Mucosa of descending colon (tissue), 3 donors: Measurements from ENCODE around the gene CCDC159. TPM values are rescaled to one million over a fixed set of nuclear protein-coding genes. Genes with fewer than 3 reads are reported as not detected.
A peak's percentile ranks its signal among the peaks of the same experiment; 100 is the strongest.

Source experiments
- ATAC-seq: fragments of 200-7000 bp; cut with Tn5 transposase; one replicate; pipeline ENCODE4 v1.9.1; 2020; ENCODE audit warnings: mild to moderate bottlenecking, moderate library complexity
- DNase-seq, 3 donors: peaks; one replicate each; pipeline ENCODE4 v3.0.0-alpha.2; 2020
- H3K36me3 ChIP-seq: fragments of 200-600 bp; one replicate; pipeline ENCODE4 v1.8.0; 2021; ENCODE audit warnings: low read depth, mild to moderate bottlenecking
- H3K4me1 ChIP-seq: fragments of 200-600 bp; one replicate; pipeline ENCODE4 v1.8.0; 2021; ENCODE audit warnings: low read depth, mild to moderate bottlenecking
- H3K4me3 ChIP-seq: fragments of 200-600 bp; one replicate; pipeline ENCODE4 v1.8.0; 2021; ENCODE audit warnings: mild to moderate bottlenecking
- H3K9me3 ChIP-seq: fragments of 200-600 bp; one replicate; pipeline ENCODE4 v1.8.0; 2021; ENCODE audit warnings: mild to moderate bottlenecking
- intact Hi-C, 2 donors: fragments of 100-400 bp; cut with DNase I in 1 of 2; cut with micrococcal nuclease in 1 of 2; formaldehyde crosslinking; loops; one replicate each; pipeline versions ENCODE4 v1.11.0 to v1.11.1; 2022; cut with DNase I, micrococcal nuclease
- total RNA-seq, 3 donors: library from RNA; stranded (reverse); fragmentation: NEBNext Ultra II Directional in 2 of 3; extraction: Animal tissue kit (Norgen Biotek cat#: 25700) in 2 of 3; gene quantifications; one replicate each; pipeline versions ENCODE4 v1.2.1 to v1.2.4, GENCODE V29; 2021 to 2023
- TF ChIP-seq, protein P1 (sequence below): fragments of 200-600 bp; IDR thresholded peaks from one replicate; pipeline ENCODE4 v1.8.0; 2022; ENCODE audit warnings: antibody characterized with exemption, mild to moderate bottlenecking
- donor health status: DM: no; HTN: no; CAD: no; lungs with moderate emphysema.
- donor health status: DM: no; HTN: no; CAD: no.
- donor health status: DM: no; HTN: yes; CAD: no.

The CCDC159 gene
- total RNA-seq, 3 donors from 2014 or later: 27.4 to 40.5 (median 38.8) TPM

DNA sequence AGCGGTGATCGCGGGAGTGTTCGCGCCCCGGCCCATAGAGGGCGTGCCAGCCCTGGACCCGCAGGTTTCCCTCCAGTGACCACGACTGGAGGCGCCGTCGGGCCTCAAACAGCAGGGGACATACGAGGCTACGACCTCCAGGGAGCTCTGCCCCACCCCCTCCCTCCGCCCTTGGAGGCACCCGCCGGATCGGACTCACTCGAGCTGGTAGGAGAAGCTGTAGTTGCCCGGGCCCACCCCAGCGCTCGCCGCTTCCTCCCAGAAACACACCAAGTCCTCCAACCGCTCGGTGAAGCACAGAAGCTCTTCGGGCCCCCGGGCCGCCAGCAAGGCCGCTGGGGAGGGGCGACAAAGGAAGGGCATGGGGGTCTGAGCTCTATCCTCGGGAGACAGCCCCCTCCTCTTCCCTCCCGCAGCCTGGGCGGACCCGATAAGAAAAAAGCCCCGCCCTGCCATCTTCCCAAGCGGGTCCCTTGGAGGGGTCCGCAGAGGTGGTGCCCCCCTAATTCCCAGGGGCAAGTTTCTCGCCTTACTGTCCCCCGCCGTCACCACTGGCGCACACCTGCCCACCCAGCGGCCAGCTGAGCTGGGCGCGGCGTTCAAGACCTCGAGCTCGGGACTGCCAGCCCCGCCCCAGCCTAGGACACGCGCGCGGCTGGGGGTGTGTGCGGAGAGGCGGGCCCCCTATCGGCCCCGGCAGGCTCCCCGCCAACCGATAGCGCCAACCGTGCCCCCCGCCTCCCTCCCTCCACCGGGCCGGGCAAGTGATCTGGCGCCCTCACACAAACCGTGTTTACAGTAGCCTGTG lies 36.8 kb downstream of the CCDC159 start:
- TF ChIP-seq, protein P1, sequence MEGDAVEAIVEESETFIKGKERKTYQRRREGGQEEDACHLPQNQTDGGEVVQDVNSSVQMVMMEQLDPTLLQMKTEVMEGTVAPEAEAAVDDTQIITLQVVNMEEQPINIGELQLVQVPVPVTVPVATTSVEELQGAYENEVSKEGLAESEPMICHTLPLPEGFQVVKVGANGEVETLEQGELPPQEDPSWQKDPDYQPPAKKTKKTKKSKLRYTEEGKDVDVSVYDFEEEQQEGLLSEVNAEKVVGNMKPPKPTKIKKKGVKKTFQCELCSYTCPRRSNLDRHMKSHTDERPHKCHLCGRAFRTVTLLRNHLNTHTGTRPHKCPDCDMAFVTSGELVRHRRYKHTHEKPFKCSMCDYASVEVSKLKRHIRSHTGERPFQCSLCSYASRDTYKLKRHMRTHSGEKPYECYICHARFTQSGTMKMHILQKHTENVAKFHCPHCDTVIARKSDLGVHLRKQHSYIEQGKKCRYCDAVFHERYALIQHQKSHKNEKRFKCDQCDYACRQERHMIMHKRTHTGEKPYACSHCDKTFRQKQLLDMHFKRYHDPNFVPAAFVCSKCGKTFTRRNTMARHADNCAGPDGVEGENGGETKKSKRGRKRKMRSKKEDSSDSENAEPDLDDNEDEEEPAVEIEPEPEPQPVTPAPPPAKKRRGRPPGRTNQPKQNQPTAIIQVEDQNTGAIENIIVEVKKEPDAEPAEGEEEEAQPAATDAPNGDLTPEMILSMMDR: peak; percentile 61
- no peaks in the 10 kb centered on the region for H3K9me3 ChIP-seq
- peaks cover 29% of the 10 kb centered on the region for H3K4me1 ChIP-seq
- DNase-seq (peak; percentile 59 to 78 (median 70)), ATAC-seq (peak; percentile 19)
- intact Hi-C loops: no loop called here
- H3K36me3 ChIP-seq: no peaks in the 10 kb centered on the region
- H3K4me3 ChIP-seq: no peak overlapping the region

DNA sequence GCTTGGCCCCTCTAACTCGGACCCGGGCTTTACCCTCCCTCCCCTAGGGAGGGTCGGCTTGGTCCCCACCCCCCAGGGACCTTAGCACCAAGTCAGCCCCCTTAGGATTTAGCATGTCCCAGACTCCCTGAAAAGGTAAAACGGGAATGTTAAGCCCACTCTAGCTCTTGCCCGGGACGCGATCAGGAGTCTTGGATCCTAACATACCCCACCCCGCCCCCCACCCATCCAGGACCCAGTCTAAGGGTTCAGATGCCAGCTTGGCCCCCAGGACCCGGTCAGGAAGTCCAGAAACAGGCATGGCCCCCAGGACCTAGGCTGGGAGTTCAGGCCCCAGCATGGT lies 37.4 kb downstream of the CCDC159 start:
- DNase-seq: peak in 1 of 3 donors; percentile 32
- ATAC-seq: no peak
- intact Hi-C loops: no loop called here
- no peaks in the 10 kb centered on the region for H3K9me3 ChIP-seq
- H3K36me3 ChIP-seq: no peaks in the 10 kb centered on the region
- H3K4me3 ChIP-seq: no peak overlapping the region
- H3K4me1 ChIP-seq: peaks cover 29% of the 10 kb centered on the region
- TF ChIP-seq, protein P1: no peak

DNA sequence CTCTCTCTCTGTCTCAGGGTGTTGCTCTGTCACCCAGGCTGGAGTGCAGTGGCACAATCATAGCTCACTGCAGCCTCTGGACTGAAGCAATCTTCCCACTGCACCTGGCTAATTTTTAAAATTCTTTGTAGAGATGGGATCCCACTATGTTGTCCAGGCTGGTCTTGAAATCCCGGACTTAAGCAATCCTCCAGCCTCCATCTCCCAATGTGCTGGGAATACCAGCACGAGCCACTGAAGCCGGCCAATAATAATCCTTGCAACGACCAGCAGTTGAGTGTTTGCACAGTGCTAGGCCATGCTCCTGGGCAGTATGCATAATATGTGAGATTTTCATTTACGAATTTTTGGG lies 38.4 kb downstream of the CCDC159 start:
- intact Hi-C loops: no loop called here
- H3K4me1 ChIP-seq: peaks cover 29% of the 10 kb centered on the region
- ATAC-seq: no peak
- no peak overlapping the region for H3K4me3 ChIP-seq
- TF ChIP-seq, protein P1: no peak
- no peak for DNase-seq
- H3K36me3 ChIP-seq: no peaks in the 10 kb centered on the region
- no peaks in the 10 kb centered on the region for H3K9me3 ChIP-seq

DNA sequence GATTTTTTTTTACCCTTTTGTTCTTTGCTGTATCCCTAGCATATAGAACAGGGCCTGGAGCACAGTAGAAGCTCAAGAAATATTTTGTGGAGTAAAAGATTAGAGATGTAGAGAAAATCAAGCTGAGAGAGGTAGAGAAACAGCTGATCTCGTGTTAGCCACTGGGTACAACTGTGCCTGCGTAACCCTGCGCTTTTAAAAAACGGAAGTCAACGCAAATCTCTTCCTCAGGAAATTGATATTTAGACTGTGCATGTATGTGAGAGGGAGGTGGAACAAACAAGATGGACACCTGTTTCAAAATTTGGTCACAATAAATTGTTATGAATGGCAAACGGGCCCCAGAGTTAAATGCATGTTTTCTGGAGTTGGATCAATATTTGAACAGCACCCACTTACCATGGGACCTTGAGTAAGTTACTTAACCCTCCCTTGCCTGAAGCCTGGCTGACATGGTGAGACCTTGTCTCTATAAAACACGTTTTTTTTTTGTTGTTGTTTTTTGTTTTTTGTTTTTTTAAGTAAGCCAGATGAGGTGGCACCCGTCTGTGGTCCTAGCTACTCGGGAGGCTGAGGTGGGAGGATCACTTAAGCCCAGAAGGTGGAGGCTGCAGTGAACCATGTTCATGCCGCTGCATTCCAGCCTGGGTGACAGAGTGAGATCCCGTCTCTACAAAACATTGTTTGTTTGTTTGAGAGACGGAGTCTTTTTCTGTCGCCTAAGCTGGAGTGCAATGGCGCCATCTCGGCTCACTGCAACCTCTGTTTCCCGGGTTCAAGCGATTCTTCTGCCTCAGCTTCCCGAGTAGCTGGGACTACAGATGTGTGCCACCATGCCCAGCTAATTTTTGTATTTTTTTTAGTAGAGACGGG lies 41.1 kb downstream of the CCDC159 start:
- ATAC-seq: no peak
- intact Hi-C loops: no loop called here
- H3K9me3 ChIP-seq: peaks cover 2% of the 10 kb centered on the region
- H3K4me3 ChIP-seq: no peak overlapping the region
- no peaks in the 10 kb centered on the region for H3K36me3 ChIP-seq
- DNase-seq: no peak
- TF ChIP-seq, protein P1: no peak
- H3K4me1 ChIP-seq: peaks cover 12% of the 10 kb centered on the region

DNA sequence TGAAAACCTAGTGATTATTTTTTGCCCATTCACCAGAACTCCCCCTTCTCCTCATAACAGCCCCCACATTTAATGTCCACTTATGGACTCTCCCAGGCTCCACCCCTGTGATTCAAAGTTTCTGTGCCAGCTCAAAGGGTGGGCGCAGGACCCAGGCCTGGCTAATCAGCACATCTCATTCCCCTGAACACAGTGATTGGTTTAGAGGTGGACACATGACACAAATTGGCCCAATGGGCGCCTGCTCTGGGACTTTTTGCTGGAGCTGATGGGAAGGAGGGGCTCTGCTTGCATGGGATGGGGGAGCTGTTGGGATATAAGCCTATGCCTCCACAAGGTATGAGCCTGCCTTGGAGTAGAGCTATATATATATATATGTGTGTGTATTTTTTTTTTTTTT lies 44.0 kb downstream of the CCDC159 start:
- Histone ChIP-seq H3K36me3 (no peaks in the 10 kb centered on the region), H3K4me3 (no peak overlapping the region), H3K4me1 (no peaks in the 10 kb centered on the region), H3K9me3 (peaks cover 2% of the 10 kb centered on the region)
- ATAC-seq (no peak), DNase-seq (no peak)
- intact Hi-C loops: no loop called here
- TF ChIP-seq, protein P1: no peak
